GM12801 (cell line): ENCODE measurements around the gene FOXP1.

Source experiments
- CTCF ChIP-seq: IDR thresholded peaks from one replicate; pipeline ENCODE4 v1.5.1; 2011; ENCODE audit warnings: control low read depth; ENCODE audit not compliant: insufficient read length; ENCODE audit errors: extremely low read depth

The FOXP1 gene

DNA sequence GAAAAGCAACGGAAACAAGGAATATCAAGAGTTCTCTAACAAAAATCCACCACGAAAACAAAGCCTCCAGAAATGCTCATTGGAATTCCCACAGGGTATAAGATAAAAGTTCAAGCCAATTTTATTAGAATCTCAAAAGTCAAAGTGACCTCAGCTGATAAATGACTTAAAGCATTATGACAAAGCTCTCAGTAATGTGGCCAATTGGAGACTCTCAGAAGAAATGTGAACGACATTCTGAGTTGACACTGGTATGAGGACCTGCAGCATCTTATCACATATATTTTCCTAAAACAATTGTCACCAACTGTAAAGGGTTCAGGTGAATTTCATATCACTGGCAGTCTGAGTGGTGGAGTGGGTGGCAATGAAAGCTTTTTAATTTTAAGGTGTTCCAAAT, 199.1 kb downstream of the FOXP1 start:
- TF ChIP-seq CTCF, result no peak

- no peak for TF ChIP-seq CTCF
Observed at GRCh38 chr3:71380096-71380495, 203.4 kb downstream of the FOXP1 start.

- TF ChIP-seq CTCF, result no peak
Observed at GRCh38 chr3:71378509-71378908, 205.0 kb downstream of the FOXP1 start.

- no peak for TF ChIP-seq CTCF
Observed at GRCh38 chr3:71376911-71377310, 206.6 kb downstream of the FOXP1 start.

DNA sequence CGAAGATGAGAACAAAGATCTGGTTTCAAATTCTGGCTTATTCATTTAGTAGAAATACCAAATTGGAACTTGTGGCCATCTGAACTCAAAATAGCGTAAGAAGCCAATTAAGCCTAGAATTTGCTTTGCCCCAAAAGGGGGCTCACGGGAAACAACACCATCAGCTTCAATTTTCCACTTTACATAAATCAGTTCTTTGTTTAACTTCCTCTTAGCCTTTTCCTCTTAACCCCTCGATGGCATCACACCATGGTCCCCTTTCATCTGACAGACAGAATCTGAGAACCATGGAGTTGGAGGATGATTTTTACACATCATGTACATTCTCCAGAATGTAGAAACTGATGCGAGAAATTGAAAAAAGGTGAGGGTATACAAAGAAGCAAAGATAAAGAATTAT, 207.0 kb downstream of the FOXP1 start:
- TF ChIP-seq CTCF, result no peak

DNA sequence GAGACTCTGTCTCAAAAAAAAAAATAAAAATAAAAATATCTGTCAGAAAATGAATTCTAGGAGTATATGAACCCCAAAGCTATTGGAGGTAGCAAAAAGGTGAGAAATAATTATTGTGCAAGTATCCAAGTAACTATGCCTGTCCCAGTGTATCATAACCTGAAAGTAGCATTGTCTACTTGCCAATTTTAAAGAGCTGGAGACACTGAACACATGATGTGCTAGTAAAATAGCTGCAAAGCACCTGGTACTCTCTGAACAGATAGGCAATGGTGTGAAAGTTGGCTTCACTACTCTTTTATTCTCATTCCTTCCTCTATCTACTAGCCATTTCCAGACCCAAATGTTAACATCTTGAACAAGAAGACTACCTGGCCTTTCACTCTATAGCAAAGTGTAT, 208.9 kb downstream of the FOXP1 start:
- no peak for TF ChIP-seq CTCF

- no peak for TF ChIP-seq CTCF
Observed at GRCh38 chr3:71372911-71373637, 210.5 kb downstream of the FOXP1 start.
